ENCODE data around the gene IRF4.

IRF4 gene

DNA sequence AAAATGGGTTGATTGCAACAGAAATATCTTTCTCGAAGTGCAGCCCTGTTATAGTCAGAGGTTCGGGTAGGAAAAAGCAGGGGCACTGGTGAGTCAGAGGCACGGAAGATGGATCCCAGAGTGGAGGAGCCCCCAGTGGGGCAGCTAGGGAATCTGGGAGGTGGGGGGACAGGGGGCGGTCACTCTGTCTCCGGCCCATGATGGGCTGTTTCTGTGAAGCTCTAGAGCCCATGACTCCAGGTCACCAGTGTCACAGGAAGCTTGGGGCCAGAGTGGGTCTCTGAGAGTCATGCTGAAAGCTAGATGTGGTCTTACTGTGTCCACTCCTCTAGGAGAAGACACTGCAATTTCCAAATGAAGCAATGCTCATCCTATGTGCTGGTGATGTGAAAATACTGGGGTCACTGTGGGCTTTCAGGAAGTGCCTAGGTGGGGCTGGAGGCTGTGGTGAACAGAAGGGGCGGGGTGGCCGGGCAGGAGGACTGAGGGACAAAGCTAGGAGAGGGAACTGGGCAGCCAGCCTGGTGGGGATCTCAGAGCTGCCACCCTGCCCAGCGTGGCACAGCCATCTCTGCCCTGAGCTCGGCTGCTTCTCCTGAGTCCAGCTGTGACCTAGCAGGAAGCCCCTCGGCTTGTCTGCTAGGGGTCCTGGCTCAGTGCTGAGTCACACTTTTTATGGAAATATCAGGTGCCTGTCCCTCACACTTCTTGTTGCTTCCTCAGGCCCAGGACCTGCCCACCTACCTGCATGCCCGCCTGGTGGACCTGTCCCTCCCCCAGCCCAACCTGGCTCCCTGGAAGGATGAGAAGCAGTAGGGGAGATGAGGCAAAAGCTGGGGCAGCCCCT lies 54.2 kb downstream of the IRF4 start:
- no peak for ATAC-seq (ENCODE audit: low read depth)
- TF ChIP-seq, protein P1, sequence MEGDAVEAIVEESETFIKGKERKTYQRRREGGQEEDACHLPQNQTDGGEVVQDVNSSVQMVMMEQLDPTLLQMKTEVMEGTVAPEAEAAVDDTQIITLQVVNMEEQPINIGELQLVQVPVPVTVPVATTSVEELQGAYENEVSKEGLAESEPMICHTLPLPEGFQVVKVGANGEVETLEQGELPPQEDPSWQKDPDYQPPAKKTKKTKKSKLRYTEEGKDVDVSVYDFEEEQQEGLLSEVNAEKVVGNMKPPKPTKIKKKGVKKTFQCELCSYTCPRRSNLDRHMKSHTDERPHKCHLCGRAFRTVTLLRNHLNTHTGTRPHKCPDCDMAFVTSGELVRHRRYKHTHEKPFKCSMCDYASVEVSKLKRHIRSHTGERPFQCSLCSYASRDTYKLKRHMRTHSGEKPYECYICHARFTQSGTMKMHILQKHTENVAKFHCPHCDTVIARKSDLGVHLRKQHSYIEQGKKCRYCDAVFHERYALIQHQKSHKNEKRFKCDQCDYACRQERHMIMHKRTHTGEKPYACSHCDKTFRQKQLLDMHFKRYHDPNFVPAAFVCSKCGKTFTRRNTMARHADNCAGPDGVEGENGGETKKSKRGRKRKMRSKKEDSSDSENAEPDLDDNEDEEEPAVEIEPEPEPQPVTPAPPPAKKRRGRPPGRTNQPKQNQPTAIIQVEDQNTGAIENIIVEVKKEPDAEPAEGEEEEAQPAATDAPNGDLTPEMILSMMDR (IDR thresholded peaks at IDR 0.05; ENCODE audit: poor library complexity, severe bottlenecking) = no peak

GRCh38 chr6:446418-447366 lies 55.1 kb downstream of the IRF4 start:
- no peak for ATAC-seq (ENCODE audit: low read depth)
- no peaks in the 10 kb centered on the region for H3K27me3 ChIP-seq (ENCODE audit: insufficient read depth, poor library complexity, severe bottlenecking)
- no peak overlapping the region for H3K27ac ChIP-seq (ENCODE audit: poor library complexity, severe bottlenecking)
- no peaks in the 10 kb centered on the region for H3K36me3 ChIP-seq (ENCODE audit: low read depth)
- no peak for DNase-seq (ENCODE audit: low spot score)
- H3K4me3 ChIP-seq (ENCODE audit: severe bottlenecking) = no peak overlapping the region
- TF ChIP-seq, protein P1 (IDR thresholded peaks at IDR 0.05; ENCODE audit: poor library complexity, severe bottlenecking) = no peak
- H3K9me3 ChIP-seq (ENCODE audit: severe bottlenecking) = no peaks in the 10 kb centered on the region
- no peaks in the 10 kb centered on the region for H3K4me1 ChIP-seq (ENCODE audit: insufficient read depth, poor library complexity, severe bottlenecking)

More for the DNA sequence above, 54.2 kb downstream of the IRF4 start:
- no peaks in the 10 kb centered on the region for H3K36me3 ChIP-seq (ENCODE audit: low read depth)
- no peaks in the 10 kb centered on the region for H3K9me3 ChIP-seq (ENCODE audit: severe bottlenecking)
- H3K27me3 ChIP-seq (ENCODE audit: insufficient read depth, poor library complexity, severe bottlenecking) = peaks cover 2% of the 10 kb centered on the region
- DNase-seq (ENCODE audit: low spot score) = no peak
- no peaks in the 10 kb centered on the region for H3K4me1 ChIP-seq (ENCODE audit: insufficient read depth, poor library complexity, severe bottlenecking)
- no peak overlapping the region for H3K27ac ChIP-seq (ENCODE audit: poor library complexity, severe bottlenecking)
- H3K4me3 ChIP-seq (ENCODE audit: severe bottlenecking) = no peak overlapping the region

DNA sequence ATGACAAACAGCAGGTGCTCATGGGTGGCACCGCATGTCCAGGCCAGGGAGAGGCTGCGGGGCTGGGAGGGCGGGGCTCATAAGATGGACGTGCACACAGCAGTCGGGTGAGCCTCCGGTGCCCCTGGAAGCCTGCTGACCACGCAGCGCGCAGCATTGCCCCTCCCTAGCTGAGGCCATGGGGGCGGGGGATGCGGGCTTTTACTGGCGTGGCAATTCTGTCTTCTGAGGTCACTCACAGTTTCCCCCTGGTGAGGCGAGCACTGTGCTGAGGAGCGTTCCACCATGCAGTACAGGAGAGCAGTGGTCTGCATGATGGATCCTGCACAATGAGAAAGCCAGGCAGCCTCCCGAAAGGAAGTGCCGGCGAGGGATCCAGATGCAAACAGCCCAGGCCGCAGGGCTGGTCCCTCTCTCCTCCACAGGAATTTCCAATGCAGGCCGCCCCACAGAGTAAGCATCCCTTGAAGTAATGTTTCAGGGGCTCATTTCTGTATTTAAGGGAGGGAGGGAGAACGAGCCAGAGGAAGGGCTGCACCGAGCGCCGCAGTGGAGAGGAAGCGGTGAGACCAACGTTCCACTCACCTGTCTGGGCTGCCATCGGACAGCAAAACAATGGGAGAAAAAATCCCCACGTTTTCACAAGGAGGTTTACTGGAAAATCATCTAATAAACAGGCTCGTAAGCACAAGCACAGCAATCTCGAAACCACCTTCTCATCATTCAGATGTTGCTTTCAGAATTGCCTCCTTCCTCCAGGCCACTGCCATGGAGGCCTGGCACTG lies 56.0 kb downstream of the IRF4 start:
- ATAC-seq (ENCODE audit: low read depth) = no peak
- H3K4me3 ChIP-seq (ENCODE audit: severe bottlenecking) = no peak overlapping the region
- no peaks in the 10 kb centered on the region for H3K27me3 ChIP-seq (ENCODE audit: insufficient read depth, poor library complexity, severe bottlenecking)
- no peak for DNase-seq (ENCODE audit: low spot score)
- TF ChIP-seq, protein P1 (IDR thresholded peaks at IDR 0.05; ENCODE audit: poor library complexity, severe bottlenecking) = no peak
- no peaks in the 10 kb centered on the region for H3K36me3 ChIP-seq (ENCODE audit: low read depth)
- H3K27ac ChIP-seq (ENCODE audit: poor library complexity, severe bottlenecking) = no peak overlapping the region
- no peaks in the 10 kb centered on the region for H3K4me1 ChIP-seq (ENCODE audit: insufficient read depth, poor library complexity, severe bottlenecking)
- no peaks in the 10 kb centered on the region for H3K9me3 ChIP-seq (ENCODE audit: severe bottlenecking)

GRCh38 chr6:448296-449056 lies 56.9 kb downstream of the IRF4 start:
- no peak overlapping the region for H3K27ac ChIP-seq (ENCODE audit: poor library complexity, severe bottlenecking)
- H3K4me3 ChIP-seq (ENCODE audit: severe bottlenecking) = no peak overlapping the region
- H3K4me1 ChIP-seq (ENCODE audit: insufficient read depth, poor library complexity, severe bottlenecking) = no peaks in the 10 kb centered on the region
- no peaks in the 10 kb centered on the region for H3K36me3 ChIP-seq (ENCODE audit: low read depth)
- peaks cover 6% of the 10 kb centered on the region for H3K27me3 ChIP-seq (ENCODE audit: insufficient read depth, poor library complexity, severe bottlenecking)
- DNase-seq (ENCODE audit: low spot score) (no peak), ATAC-seq (ENCODE audit: low read depth) (no peak)
- TF ChIP-seq, protein P1 (IDR thresholded peaks at IDR 0.05; ENCODE audit: poor library complexity, severe bottlenecking) = no peak
- no peaks in the 10 kb centered on the region for H3K9me3 ChIP-seq (ENCODE audit: severe bottlenecking)

All from RWPE2 (cell line).